NCI-H1417 (cell line): ENCODE measurements around the gene PRIMA1.
"Not testable (repeated sequence)": the region's sequence is repeated elsewhere in the genome, so short reads cannot be mapped to it uniquely, and the experiment has no call there.

Experiments
- DNase-seq, 3 experiments: peaks; one replicate each; lab custom pipeline; 2025; lab: John Stamatoyannopoulos, UW

PRIMA1 gene, protein sequence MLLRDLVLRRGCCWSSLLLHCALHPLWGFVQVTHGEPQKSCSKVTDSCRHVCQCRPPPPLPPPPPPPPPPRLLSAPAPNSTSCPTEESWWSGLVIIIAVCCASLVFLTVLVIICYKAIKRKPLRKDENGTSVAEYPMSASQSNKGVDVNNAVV

GRCh38 chr14:93788293-93788542, at the start of gene PRIMA1:
Gene PRIMA1 (minus strand): TSS chr14:93788485. CDS start chr14:93787718, 767 bp downstream.
- DNase-seq: no peak

GRCh38 chr14:93834699-93835371, 46.5 kb upstream of the PRIMA1 start:
- no peak for DNase-seq

DNA sequence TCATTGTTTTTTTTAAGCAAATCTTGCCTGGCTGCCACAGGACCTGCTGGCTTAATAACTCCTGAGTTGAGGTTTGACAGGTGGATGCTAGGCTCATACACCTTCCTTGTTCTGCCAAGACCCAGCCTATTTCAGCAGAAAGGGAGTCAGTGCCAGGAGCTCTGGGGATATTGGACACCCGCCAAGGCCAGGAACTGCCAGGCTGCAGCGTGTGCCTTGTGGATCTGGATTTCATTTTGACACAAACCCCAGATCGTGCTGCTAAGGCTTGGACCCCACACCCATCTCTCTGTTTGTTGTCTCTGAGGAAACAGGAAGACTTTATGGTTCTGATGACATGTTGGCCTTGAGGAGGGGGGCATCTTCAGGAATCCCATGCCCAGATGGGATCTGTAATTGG, 44.4 kb upstream of the PRIMA1 start:
- peak in 1 of 3 experiments; percentile 24 for DNase-seq

DNA sequence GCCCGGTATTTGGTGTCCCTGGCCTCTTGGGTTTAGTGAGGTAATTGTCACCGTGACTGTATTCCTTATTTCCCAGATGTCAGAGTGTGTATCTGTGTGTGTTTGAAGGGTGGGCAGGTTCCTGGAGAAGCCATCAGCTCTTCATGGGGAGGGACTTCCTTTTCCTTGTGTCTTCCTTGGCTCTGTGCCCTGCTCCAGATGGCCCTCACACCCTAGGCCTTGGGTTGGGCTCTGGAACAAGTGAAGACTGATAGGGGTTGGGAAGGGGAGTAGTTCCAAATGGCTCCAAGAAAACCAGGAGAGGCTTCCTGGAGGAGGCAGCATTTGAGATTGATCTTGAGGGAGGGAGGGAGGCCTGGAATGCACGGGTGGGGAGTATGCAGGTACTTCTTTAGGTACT, 43.8 kb upstream of the PRIMA1 start:
- no peak for DNase-seq

DNA sequence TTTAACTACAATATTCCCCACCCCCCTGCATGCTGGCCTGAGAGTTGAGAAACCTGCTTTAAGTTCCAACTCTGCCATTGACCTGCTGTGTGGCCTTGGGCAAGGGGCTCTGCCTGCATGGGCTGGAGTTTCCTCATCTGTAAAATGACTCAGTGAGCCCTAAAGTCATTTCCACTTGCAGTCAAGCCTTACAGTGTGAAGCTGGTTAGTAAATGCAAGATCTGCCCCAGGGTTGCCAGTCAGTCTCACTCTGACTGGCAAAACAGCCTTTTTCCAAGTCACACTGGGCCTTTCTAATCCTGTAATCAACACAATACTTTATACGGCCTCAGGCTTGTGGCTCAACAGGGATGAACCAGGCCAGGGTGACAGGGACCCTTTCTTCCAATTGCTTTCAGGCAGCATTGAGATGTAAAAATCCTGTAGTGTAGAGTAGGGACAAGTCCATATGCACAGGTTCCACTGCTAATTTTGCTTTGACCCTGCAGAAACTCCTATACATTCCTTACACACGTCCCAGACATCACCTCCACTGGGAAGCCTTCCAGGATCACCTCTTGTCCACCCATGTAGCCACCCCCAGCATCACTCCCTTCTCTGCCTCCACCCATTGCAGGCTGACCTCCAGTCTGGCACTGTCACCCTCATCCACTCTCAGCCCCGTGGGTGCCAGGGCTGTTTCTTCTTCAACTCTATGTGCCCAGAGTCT, 42.6 kb upstream of the PRIMA1 start:
- DNase-seq: no peak

GRCh38 chr14:93829839-93830481, 41.7 kb upstream of the PRIMA1 start:
- DNase-seq: no peak

DNA sequence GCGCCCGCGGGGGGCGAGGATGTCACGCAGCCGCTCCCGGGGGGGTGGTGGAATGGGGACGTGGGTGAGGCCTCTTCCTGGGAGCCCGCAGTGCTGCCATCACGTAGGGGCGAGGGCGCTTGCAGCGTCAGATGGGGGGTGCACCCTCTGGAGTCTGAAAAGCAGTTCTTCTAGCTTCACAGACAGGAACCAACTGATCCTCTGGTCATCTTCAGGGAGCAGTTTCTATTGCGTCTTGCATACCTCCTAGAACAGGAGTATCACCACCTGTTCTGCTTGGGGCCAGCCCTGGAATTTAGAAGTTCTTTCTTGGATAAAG, 36.9 kb upstream of the PRIMA1 start:
- DNase-seq: no peak

- DNase-seq: peak in 2 of 3 experiments; percentile 56 to 61
Observed at GRCh38 chr14:93824518-93825234, 36.4 kb upstream of the PRIMA1 start.

DNA sequence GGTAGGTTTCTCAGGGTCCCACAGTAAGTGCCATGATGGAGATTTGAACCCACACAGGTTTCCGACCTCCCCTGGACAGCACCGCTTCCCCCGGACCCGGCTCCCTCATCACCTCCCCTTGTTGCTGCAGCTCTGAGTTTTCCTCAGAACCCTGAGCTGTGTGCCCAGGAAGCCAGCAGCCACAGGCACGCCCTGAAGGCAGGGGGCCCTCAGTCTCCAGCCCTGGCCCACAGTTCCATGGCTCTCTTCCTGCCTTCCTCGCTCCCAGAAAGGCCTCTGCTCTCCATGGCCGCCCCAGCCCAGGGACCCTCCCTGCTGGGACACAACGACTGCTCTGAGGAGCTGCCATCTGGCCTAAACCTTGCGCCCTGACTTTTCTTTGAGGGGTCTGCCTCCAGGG, 35.8 kb upstream of the PRIMA1 start:
- no peak for DNase-seq

DNA sequence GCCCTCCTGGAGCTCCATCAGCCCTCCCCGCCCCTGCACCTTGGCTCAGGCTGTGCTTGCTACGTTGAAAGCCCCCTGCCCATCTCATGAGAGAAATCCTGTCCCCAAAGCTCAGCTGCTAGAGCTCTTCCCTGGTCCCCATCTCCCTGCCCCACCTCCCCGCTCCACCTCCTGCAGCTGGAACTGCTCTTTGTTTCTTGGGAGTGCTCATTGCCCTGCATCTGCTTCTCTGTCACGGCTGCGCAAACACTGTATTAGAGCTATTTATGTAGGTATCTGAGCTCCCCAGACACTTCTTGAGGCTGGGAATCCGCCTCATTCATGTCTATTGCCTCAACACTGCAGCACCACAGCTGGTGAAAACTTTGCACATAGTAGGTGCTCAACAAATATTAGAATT, 32.8 kb upstream of the PRIMA1 start:
- DNase-seq: no peak

- DNase-seq: no peak
Observed at GRCh38 chr14:93818857-93819256, 30.6 kb upstream of the PRIMA1 start.

GRCh38 chr14:93811676-93812075, 23.4 kb upstream of the PRIMA1 start:
- no peak for DNase-seq

- DNase-seq: no peak
Observed at GRCh38 chr14:93811020-93811419, 22.7 kb upstream of the PRIMA1 start.

GRCh38 chr14:93809491-93810420, 21.5 kb upstream of the PRIMA1 start:
- DNase-seq: not testable (repeated sequence)

- no peak for DNase-seq
Observed at GRCh38 chr14:93804654-93805053, 16.4 kb upstream of the PRIMA1 start.

- no peak for DNase-seq
Observed at GRCh38 chr14:93803408-93804318, 15.4 kb upstream of the PRIMA1 start.

- no peak for DNase-seq
Observed at GRCh38 chr14:93799989-93800921, 12.0 kb upstream of the PRIMA1 start.

DNA sequence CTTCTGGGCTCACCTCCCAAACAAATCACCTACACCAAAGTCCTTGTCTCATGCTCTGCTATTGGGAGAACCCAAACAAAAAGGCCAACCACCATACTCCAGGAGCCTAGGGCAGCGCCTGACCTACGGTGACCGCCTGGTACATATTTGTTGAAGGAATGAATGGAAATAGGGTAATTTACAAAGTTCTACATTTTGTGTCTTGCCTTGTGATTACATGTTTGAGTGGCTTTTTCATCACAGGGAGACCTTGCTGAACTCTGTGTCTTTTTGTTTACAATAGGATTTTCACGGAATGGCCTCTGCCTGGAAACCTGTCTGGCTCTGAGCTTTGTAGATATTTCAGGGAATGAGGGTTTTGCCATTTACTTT, 11.3 kb upstream of the PRIMA1 start:
- DNase-seq: no peak

DNA sequence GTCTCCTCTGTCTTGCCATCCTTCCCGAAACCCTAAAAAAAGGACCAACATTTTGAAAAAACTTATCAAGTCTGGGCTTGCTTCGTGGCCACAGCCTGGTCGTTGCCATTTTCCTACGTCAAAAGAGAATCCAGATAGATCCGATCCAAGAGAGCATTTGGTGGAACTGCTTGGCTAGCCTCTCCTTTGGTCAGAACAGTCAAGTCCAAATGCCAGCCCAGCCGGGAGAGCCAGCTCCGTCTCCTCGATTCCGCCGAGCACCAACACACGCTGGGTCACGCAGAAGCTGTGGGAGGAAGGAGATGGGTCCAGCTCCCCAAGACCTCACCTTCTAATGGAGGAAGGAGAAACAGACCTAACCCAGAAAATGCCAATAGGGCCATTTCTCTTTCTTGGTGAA, 9.3 kb upstream of the PRIMA1 start:
- DNase-seq: no peak
